ENCODE measurements around the gene ZNF346.
A peak's percentile ranks its signal among the peaks of the same experiment; 100 is the strongest.

The ZNF346 gene

GRCh38 chr5:177094224-177095087 is 72.0 kb downstream of the ZNF346 start:
- DNase-seq (ENCODE audit: low spot score), result no peak

GRCh38 chr5:177095088-177095669 is 72.7 kb downstream of the ZNF346 start:
- no peak for DNase-seq (ENCODE audit: low spot score)

DNA sequence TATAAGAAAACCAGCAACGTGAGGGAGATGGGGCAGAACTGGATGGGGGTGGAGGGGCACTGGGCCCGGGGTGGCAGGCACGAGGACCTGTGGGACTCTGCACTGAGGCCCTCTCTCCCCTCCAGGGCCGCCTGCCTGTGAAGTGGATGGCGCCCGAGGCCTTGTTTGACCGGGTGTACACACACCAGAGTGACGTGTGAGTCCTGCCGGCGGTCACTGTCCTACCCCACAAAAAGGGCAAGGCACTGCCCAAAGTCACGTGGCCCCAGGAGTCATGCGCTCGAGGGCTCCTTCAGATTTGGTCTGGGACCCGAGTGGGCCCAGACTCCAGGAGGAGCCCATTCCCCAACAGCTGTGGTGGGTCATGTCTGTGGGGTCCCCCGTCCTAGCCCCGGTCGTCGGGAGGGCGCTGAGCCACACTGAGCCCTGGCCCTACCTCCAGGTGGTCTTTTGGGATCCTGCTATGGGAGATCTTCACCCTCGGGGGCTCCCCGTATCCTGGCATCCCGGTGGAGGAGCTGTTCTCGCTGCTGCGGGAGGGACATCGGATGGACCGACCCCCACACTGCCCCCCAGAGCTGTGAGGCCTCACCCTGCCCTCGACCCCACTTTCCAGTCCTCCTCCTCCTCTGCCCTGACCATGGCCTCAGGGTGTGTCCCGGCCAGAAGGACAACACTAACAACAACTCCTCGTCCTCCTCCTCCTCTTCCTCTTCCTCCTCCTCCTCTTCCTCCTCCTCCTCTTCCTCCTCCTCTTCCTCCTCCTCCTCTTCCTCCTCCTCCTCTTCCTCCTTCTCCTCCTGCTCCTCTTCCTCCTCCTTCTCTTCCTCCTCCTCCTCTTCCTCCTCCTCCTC is 73.9 kb downstream of the ZNF346 start:
- no peak for DNase-seq (ENCODE audit: low spot score)

DNA sequence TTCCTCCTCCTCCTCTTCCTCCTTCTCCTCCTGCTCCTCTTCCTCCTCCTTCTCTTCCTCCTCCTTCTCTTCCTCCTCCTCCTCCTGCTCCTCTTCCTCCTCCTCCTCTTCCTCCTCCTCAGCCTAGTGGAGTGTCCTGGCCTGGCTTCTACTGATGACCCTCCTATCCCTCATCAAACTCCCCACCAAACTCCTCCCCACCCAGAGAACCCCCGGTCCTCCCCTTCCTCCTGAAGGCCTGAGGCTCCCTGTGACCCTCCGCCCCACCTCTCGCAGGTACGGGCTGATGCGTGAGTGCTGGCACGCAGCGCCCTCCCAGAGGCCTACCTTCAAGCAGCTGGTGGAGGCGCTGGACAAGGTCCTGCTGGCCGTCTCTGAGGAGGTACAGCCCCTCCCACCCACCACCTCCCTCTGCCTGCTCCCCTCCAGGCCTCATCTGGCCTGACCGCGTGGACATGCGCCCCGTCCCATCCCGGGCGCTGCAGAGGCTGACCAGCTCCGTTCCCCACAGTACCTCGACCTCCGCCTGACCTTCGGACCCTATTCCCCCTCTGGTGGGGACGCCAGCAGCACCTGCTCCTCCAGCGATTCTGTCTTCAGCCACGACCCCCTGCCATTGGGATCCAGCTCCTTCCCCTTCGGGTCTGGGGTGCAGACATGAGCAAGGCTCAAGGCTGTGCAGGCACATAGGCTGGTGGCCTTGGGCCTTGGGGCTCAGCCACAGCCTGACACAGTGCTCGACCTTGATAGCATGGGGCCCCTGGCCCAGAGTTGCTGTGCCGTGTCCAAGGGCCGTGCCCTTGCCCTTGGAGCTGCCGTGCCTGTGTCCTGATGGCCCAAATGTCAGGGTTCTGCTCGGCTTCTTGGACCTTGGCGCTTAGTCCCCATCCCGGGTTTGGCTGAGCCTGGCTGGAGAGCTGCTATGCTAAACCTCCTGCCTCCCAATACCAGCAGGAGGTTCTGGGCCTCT is 74.8 kb downstream of the ZNF346 start:
- DNase-seq (ENCODE audit: low spot score), result no peak

DNA sequence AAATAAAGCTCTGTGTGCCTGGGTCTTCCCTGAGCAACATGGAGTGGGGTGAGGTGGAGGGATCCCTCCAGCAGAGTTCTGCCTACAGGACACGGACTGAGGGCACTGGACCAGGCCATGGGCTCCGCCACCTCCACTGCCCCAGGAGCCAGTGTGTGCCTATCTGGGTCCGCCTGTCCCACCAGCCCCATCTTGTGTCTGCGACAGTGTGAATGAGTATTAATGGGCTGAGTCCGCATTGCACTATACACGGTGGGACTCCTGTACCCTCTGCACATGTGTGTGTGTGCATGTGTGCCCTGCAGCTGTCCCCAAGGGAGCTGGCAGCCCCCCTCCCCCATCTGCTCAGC is 75.6 kb downstream of the ZNF346 start:
- DNase-seq (ENCODE audit: low spot score), result no peak

- no peak for DNase-seq (ENCODE audit: low spot score)
Measured at GRCh38 chr5:177098470-177099141, 76.1 kb downstream of the ZNF346 start.

DNA sequence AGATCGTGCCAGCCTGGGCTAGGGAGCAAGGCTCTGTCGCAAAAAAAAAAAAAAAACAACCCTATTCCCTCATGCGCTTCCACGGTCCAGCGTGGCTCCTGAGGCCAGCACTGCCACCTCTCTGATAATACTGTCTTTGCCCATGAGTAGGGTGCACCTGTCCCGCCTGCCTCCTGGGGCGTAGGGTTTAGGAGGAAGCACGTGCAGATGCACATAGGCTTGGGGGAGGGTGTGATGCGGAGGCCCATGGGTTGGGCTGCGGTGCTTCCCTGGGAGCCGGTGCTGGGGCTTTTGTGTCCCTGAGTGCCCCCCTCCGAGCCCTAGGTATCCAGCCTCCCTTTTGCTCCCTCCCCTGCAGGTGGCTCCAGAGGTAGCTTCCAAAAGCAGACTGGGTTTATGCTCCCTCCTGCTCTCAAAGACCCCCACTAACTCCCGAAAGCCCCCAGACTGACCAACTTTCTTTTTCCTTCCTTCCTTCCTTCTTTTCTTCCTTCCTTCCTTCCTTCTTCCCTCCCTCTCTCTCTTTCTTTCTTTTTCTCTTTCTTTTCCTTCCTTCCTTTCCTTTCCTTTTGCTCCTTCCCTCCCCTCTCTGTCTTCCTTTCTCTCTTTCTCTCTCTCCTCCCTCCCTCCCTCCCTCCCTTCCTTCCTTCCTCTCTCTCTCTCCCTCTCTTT is 77.1 kb downstream of the ZNF346 start:
- DNase-seq (ENCODE audit: low spot score), result no peak

DNA sequence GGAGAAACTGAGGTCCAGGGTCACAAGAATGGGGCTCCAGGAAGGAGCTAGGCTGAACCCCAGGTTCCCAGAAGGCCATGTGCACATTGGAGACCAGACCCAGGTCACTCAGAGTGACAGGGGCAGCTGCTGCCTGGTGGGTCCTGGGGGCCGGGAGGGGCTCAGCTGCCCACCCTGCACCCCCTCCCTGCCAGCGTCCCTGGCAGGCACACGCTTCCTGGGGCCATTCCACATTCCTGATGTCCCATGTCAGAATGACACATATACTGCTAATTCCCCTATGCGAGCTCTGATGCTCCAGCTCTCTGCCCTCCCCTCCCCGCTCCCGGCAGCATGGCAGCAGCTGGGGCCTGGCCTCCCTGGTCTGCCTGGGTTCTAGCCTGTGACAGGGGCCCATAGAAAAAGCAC is 78.2 kb downstream of the ZNF346 start:
- DNase-seq (ENCODE audit: low spot score), result no peak

GRCh38 chr5:177103523-177104253 is 81.2 kb downstream of the ZNF346 start:
- DNase-seq (ENCODE audit: low spot score), result no peak

DNA sequence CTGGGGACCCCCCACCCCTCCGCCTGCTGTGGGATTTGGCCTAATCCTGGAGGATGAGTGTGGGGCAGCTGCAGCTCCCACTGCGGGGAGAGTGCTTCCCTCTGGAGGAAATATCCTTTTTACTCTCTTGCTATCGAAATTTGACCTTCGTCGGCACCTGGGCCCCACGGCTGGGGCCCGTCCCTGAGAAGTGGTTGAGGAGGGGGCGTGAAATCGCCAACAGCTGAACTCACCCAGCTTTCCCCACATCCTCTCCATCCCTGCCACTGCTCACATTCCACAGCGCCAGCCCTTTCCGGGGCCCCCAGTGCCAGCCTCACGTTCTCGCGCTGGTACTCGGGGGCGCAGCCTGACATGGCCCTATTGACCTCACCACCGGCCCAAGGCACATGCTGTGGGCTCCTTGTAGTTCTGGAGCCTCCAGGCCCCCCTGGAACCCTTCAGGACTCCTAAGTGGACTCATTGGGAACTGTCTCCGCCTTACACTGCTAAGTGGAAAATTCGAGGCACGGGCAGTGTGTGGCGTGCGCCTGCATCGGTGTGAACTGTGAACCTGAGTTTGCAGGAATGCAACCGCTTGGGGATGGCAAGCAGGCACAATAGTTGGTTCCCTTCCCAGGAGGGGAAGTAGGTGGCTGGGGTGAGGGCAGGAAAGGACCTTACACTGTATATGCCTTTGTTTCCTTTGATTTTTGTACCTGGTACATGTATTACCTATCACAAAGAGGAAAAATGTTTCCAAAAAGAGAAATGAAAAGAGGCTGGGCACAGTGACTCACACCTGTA is 83.4 kb downstream of the ZNF346 start:
- DNase-seq (ENCODE audit: low spot score), result no peak

GRCh38 chr5:177107159-177107558 is 84.7 kb downstream of the ZNF346 start:
- no peak for DNase-seq (ENCODE audit: low spot score)

DNA sequence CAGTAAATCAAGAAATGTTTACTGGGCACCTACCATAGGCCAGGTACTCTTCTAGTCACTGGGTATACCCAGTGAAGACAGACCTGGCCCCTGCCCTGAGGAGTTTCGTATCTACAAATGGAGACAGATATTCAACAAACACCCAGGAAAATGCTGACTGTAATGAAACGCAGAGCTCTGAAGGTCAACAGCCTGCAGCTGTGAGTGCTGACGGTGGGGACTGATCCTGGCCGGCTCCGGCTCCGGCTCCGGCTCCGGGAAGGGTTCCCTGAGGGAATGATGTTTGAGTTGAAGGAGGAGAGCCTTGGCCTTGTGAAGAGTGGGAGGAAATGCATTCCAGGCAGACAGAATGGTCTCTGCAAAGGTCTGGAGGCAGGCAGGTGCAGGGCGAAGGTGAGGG is 87.3 kb downstream of the ZNF346 start:
- DNase-seq (ENCODE audit: low spot score), result no peak

DNA sequence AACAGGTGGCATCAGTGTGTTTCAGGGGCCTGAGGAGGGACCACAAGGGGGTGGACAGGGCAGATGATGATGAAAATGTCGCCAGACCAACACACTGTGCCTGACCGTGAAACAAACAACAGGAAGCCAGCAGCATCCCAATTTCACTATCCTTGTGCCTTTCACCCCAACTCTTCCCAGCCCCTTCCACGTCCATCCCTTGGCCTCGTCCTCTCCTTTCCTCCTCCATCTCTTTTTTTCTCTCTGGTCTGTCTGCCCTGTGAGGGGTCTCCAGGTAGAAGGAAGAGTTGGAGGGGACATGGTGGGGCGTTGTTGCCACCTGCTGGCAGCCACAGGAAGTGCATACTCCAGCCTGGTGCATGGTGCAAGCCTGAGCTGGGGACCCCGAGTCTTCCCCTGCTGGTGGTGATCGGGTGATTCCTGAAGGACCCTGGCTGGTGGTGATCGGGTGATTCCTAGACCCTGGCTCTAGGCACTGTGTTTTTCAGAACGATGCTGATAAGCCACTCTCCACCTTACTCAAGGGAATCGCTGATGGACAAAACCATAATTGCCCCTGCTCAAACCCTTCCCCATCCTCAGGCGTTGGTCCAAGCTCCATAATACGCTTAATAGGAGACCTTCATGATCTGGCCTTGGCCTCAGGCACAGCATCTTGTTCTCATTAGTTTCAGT is 89.4 kb downstream of the ZNF346 start:
- DNase-seq (ENCODE audit: low spot score), result peak; percentile 66

DNA sequence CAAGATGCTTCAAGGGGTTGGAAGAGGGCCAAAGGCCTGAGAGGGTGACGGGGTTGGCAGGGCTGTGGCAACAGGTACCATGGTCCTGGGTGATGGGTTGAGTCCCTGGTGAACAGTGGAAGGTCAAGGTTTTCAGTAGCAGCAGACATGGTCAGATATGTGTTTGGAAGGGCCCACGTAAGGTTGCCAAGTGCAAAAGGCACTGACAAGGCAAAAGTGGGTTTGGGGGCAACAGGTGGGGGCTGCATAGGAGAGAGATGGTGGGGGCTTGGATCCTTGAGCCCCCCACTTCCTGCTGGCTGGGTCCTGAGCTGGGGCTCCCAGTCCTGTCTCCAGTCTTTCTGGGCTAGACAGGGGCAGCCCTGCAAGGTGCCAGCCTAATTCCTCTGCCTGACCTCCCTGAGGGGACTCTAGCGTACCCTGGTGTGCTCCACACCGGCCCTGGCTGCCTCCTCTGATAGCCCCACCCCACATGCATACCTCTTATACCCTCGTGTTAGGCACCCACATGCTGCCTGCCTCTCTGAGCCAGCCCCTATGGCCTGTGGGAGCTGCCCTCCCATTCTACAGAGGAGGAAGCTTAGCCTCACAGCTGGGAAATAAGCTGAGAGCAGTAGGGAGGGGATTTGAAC is 90.2 kb downstream of the ZNF346 start:
- no peak for DNase-seq (ENCODE audit: low spot score)

DNA sequence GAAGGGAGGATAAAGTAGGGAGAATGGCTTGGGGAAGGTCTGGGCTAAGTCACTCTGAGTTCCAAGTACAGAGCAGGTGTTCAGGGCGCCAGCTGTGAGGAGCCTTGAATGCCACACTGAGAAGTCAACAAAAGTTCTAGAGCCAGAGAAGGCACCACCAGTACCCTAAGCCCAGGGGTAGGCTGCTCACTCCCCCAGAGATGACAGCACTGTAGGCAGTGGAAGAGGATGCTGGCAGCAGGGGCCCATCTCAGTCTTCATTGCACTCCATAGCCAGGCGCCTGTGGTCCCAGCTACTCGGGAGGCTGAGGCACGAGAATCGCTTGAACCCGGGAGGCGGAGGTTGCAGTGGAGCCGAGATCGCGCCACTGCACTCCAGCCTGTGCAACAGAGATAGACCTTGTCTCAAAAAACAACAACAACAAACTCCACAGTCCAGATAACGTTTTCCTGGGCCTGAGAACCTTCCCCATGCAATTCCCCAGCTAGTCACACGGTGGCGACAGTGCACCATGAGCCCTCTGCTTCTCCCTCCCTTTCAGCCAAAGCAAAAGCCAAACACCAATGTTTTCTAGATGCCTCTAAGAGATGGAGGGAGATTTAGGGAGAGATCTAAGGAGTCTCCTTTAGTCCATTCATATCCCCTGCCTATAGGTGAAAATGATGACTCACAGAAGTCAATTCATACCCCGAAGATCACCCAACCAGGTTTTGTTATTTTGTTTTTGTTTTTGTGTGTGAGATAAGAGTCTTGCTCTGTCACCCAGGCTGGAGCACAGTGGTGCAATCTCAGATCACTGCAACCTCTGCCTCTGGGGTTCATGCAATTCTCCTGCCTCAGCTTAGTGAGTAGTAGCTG is 91.3 kb downstream of the ZNF346 start:
- peak; percentile 89 for DNase-seq (ENCODE audit: low spot score)

GRCh38 chr5:177116631-177117373 is 94.3 kb downstream of the ZNF346 start:
- peak; percentile 82 for DNase-seq (ENCODE audit: low spot score)

All from hematopoietic multipotent progenitor cell treated with erythropoietin and hydrocortisone succinate and interleukin-3 and kit ligand, for 15 days (in vitro differentiated cells).